ENCODE measurements around the gene EEF2KMT.
"Not testable (repeated sequence)": the region's sequence is repeated elsewhere in the genome, so short reads cannot be mapped to it uniquely, and the experiment has no call there.

Gene EEF2KMT

GRCh38 chr16:5095145-5095830 is 2.3 kb downstream of the EEF2KMT start:
- not testable (repeated sequence) for DNase-seq (ENCODE audit: low spot score)

GRCh38 chr16:5093746-5094145 is 3.8 kb downstream of the EEF2KMT start:
- DNase-seq (ENCODE audit: low spot score) = not testable (repeated sequence)

GRCh38 chr16:5093081-5093480 is 4.5 kb downstream of the EEF2KMT start:
- not testable (repeated sequence) for DNase-seq (ENCODE audit: low spot score)

- DNase-seq (ENCODE audit: low spot score) = not testable (repeated sequence)
Measured at GRCh38 chr16:5090592-5090991, 7.0 kb downstream of the EEF2KMT start.

- DNase-seq (ENCODE audit: low spot score) = not testable (repeated sequence)
Measured at GRCh38 chr16:5089911-5090555, 7.6 kb downstream of the EEF2KMT start.

- not testable (repeated sequence) for DNase-seq (ENCODE audit: low spot score)
Measured at GRCh38 chr16:5088936-5089335, 8.7 kb downstream of the EEF2KMT start.

- not testable (repeated sequence) for DNase-seq (ENCODE audit: low spot score)
Measured at GRCh38 chr16:5088086-5088790, 9.4 kb downstream of the EEF2KMT start.

- not testable (repeated sequence) for DNase-seq (ENCODE audit: low spot score)
Measured at GRCh38 chr16:5085716-5086115, 11.9 kb downstream of the EEF2KMT start.

- peak; percentile 64 for DNase-seq (ENCODE audit: low spot score)
Measured at GRCh38 chr16:5084802-5085201, 12.8 kb downstream of the EEF2KMT start.

- DNase-seq (ENCODE audit: low spot score) = not testable (repeated sequence)
Measured at GRCh38 chr16:5084099-5084731, 13.4 kb downstream of the EEF2KMT start.

GRCh38 chr16:5083646-5084045 is 13.9 kb downstream of the EEF2KMT start:
- not testable (repeated sequence) for DNase-seq (ENCODE audit: low spot score)

GRCh38 chr16:5080996-5081395 is 16.6 kb downstream of the EEF2KMT start:
- not testable (repeated sequence) for DNase-seq (ENCODE audit: low spot score)

GRCh38 chr16:5080461-5080860 is 17.1 kb downstream of the EEF2KMT start:
- DNase-seq (ENCODE audit: low spot score) = not testable (repeated sequence)

GRCh38 chr16:5078626-5079025 is 19.0 kb downstream of the EEF2KMT start:
- no peak for DNase-seq (ENCODE audit: low spot score)

- no peak for DNase-seq (ENCODE audit: low spot score)
Measured at GRCh38 chr16:5077304-5077703, 20.3 kb downstream of the EEF2KMT start.

- no peak for DNase-seq (ENCODE audit: low spot score)
Measured at GRCh38 chr16:5075637-5076036, 22.0 kb downstream of the EEF2KMT start.

- not testable (repeated sequence) for DNase-seq (ENCODE audit: low spot score)
Measured at GRCh38 chr16:5073771-5074170, 23.8 kb downstream of the EEF2KMT start.

GRCh38 chr16:5073279-5073629 is 24.3 kb downstream of the EEF2KMT start:
- DNase-seq (ENCODE audit: low spot score) = no peak

- DNase-seq (ENCODE audit: low spot score) = no peak
Measured at GRCh38 chr16:5072334-5073278, 25.0 kb downstream of the EEF2KMT start.

- peak; percentile 88 for DNase-seq (ENCODE audit: low spot score)
Measured at GRCh38 chr16:5071681-5072333, 25.8 kb downstream of the EEF2KMT start, which contains the start of gene ALG1. Gene ALG1, plus strand, starts transcription at chr16:5071843. Its CDS starts 7 bp downstream, at chr16:5071850.

GRCh38 chr16:5071341-5071680 is 26.3 kb downstream of the EEF2KMT start:
- DNase-seq (ENCODE audit: low spot score) = no peak
